SK-N-SH (cell line): ENCODE measurements around the gene ZDHHC11. TPM values are rescaled to one million over a fixed set of nuclear protein-coding genes. Genes with fewer than 3 reads are reported as not detected.
"Not testable (repeated sequence)": the region's sequence is repeated elsewhere in the genome, so short reads cannot be mapped to it uniquely, and the experiment has no call there.

Experiments used
- CTCF ChIA-PET: fragments of 300-600, 350-600 bp; formaldehyde crosslinking; extraction: SDS; loops from one replicate; lab custom pipeline; 2021; lab: Yijun Ruan, JAX
- POLR2A ChIA-PET: fragments of 350-600 bp; sonication (Branson Sonifier 250); formaldehyde crosslinking; extraction: SDS; loops from one replicate; lab custom pipeline; 2020; ENCODE audit warnings: antibody characterized with exemption, inconsistent platforms; lab: Yijun Ruan, JAX
- DNase-seq: peaks from one replicate; pipeline ENCODE4 v3.0.0; 2012
- H2AFZ ChIP-seq: fragments of 200-600 bp; sonication (generic); 2 replicates; pipeline ENCODE4 v1.8.1; 2016; ENCODE audit warnings: antibody characterized with exemption, mild to moderate bottlenecking, low read depth
- H3F3A ChIP-seq: fragments of 200-600 bp; sonication (generic); replicated peaks from 2 replicates; pipeline ENCODE3; 2016; ENCODE audit warnings: antibody characterized with exemption, mild to moderate bottlenecking; ENCODE audit not compliant: insufficient read depth
- H3K27ac ChIP-seq, 2 experiments: fragments of 200-500 bp in 1 of 2; fragments of 200-600 bp in 1 of 2; sonication (Bioruptor generic) in 1 of 2; sonication (generic), shearing (Covaris generic) in 1 of 2; 2 replicates each; pipeline versions ENCODE4 v1.5.1 to v1.6.1; 2014 to 2016; ENCODE audit warnings: low read depth in 2 of 2, inconsistent platforms in 1 of 2, low read length in 1 of 2, mild to moderate bottlenecking in 1 of 2, mixed read lengths in 1 of 2
- H3K27me3 ChIP-seq: fragments of 200-600 bp; sonication (generic), shearing (Covaris generic); 2 replicates; pipeline ENCODE4 v1.6.1; 2016; ENCODE audit warnings: mixed run types; ENCODE audit not compliant: insufficient read depth
- H3K36me3 ChIP-seq, 2 experiments: fragments of 200-500 bp in 1 of 2; fragments of 200-600 bp in 1 of 2; sonication (Bioruptor generic) in 1 of 2; sonication (generic) in 1 of 2; replicated peaks in 1 of 2; 2 replicates each; pipeline versions ENCODE3 to v1.5.1; 2014 to 2016; ENCODE audit warnings: low read length in 1 of 2, mild to moderate bottlenecking in 1 of 2; ENCODE audit not compliant: insufficient read depth in 2 of 2, control insufficient read depth in 1 of 2
- H3K4me1 ChIP-seq, 2 experiments: fragments of 200-500 bp in 1 of 2; fragments of 200-600 bp in 1 of 2; sonication (Bioruptor generic) in 1 of 2; sonication (generic), shearing (Covaris generic) in 1 of 2; 2 replicates each; pipeline versions ENCODE4 v1.5.1 to v1.6.1; 2014 to 2016; ENCODE audit warnings: low read depth in 1 of 2, low read length in 1 of 2, mixed run types in 1 of 2; ENCODE audit not compliant: insufficient read depth in 2 of 2, control insufficient read depth in 1 of 2
- H3K4me2 ChIP-seq: fragments of 200-600 bp; sonication (generic), shearing (Covaris generic); 2 replicates; pipeline ENCODE4 v1.6.1; 2017; ENCODE audit warnings: mixed run types
- H3K4me3 ChIP-seq, 2 experiments: fragments of 200-500 bp in 1 of 2; fragments of 200-600 bp in 1 of 2; sonication (Bioruptor generic) in 1 of 2; sonication (generic), shearing (Covaris generic) in 1 of 2; 2 replicates each; pipeline versions ENCODE4 v1.5.1 to v1.8.1; 2014 to 2016; ENCODE audit warnings: low read depth in 2 of 2, inconsistent platforms in 1 of 2, low read length in 1 of 2, mild to moderate bottlenecking in 1 of 2, mixed read lengths in 1 of 2, moderate library complexity in 1 of 2
- H3K79me2 ChIP-seq: fragments of 200-600 bp; sonication (generic); 2 replicates; pipeline ENCODE4 v1.8.1; 2017; ENCODE audit warnings: mild to moderate bottlenecking; ENCODE audit not compliant: insufficient read depth
- H3K9ac ChIP-seq: fragments of 200-600 bp; sonication (generic); 2 replicates; pipeline ENCODE4 v1.6.1; 2017; ENCODE audit warnings: mixed run types
- H3K9me2 ChIP-seq: fragments of 200-600 bp; sonication (generic); 2 replicates; pipeline ENCODE4 v1.6.1; 2017; ENCODE audit warnings: mixed run types
- H3K9me3 ChIP-seq: fragments of 200-600 bp; sonication (generic); 2 replicates; pipeline ENCODE4 v1.6.1; 2017; ENCODE audit warnings: mixed run types, mild to moderate bottlenecking, moderate library complexity
- H4K20me1 ChIP-seq: fragments of 200-600 bp; sonication (generic); 2 replicates; pipeline ENCODE4 v1.6.1; 2017; ENCODE audit warnings: mild to moderate bottlenecking, mixed run types; ENCODE audit not compliant: insufficient read depth
- CTCF ChIP-seq: fragments of 200-600 bp; sonication (generic); IDR thresholded peaks from 2 replicates; pipeline ENCODE4 v1.6.1; 2017; ENCODE audit warnings: antibody characterized with exemption, mild to moderate bottlenecking, moderate library complexity
- EZH2phosphoT487 ChIP-seq: fragments of 200-600 bp; sonication (generic); IDR thresholded peaks from 2 replicates; pipeline ENCODE4 v1.6.1; 2017; ENCODE audit warnings: low read depth, mixed run types, mild to moderate bottlenecking, antibody characterized with exemption, moderate library complexity, borderline replicate concordance
- FOXJ3 ChIP-seq: sonication (generic); formaldehyde crosslinking; IDR thresholded peaks from 2 replicates; pipeline ENCODE4 v1.5.1; 2020; ENCODE audit warnings: mild to moderate bottlenecking, missing genetic modification reagents
- FOXM1 ChIP-seq: IDR thresholded peaks from 2 replicates; pipeline ENCODE4 v1.4.0; 2012; ENCODE audit warnings: low read depth, mild to moderate bottlenecking
- GATA2 ChIP-seq: sonication (generic); formaldehyde crosslinking; IDR thresholded peaks from 2 replicates; pipeline ENCODE4 v1.5.0; 2020; ENCODE audit warnings: mild to moderate bottlenecking, missing genetic modification reagents
- JUND ChIP-seq: IDR thresholded peaks from 2 replicates; pipeline ENCODE4 v1.4.0; 2012
- MAX ChIP-seq: IDR thresholded peaks from 2 replicates; pipeline ENCODE4 v1.4.0; 2012; ENCODE audit warnings: low read depth
- MEF2A ChIP-seq: IDR thresholded peaks from 2 replicates; pipeline ENCODE4 v1.4.0; 2012; ENCODE audit warnings: low read depth, borderline replicate concordance
- POLR2AphosphoS5 ChIP-seq: IDR thresholded peaks from 2 replicates; pipeline ENCODE4 v1.6.1; 2012; ENCODE audit warnings: low read depth, low read length
- RAD21 ChIP-seq: IDR thresholded peaks from 2 replicates; pipeline ENCODE4 v1.6.1; 2012; ENCODE audit warnings: mild to moderate bottlenecking, low read length
- RFX5 ChIP-seq: IDR thresholded peaks from 2 replicates; pipeline ENCODE4 v1.6.1; 2012; ENCODE audit warnings: mild to moderate bottlenecking, improper control_type of control experiment, low read length
- RXRA ChIP-seq: IDR thresholded peaks from 2 replicates; pipeline ENCODE4 v1.4.0; 2012; ENCODE audit warnings: low read depth, mild to moderate bottlenecking, borderline replicate concordance
- TEAD4 ChIP-seq: IDR thresholded peaks from 2 replicates; pipeline ENCODE4 v1.4.0; 2012; ENCODE audit warnings: mild to moderate bottlenecking, borderline replicate concordance; ENCODE audit not compliant: insufficient read depth
- USF1 ChIP-seq: IDR thresholded peaks from 2 replicates; pipeline ENCODE4 v1.4.0; 2012; ENCODE audit warnings: low read depth, borderline replicate concordance
- USF2 ChIP-seq: fragments of 150-350 bp; IDR thresholded peaks from 2 replicates; pipeline ENCODE4 v1.6.1; 2017; ENCODE audit warnings: antibody characterized with exemption, low read length, low read depth, borderline replicate concordance
- YY1 ChIP-seq: IDR thresholded peaks from 2 replicates; pipeline ENCODE4 v1.4.0; 2012; ENCODE audit warnings: low read depth, mild to moderate bottlenecking
- WGBS: methylation state at CpG from one replicate; pipeline ENCODE4 v1.1.6; 2017; ENCODE audit warnings: low lambda C conversion rate; 5-methylcytosine and 5-hydroxymethylcytosine counted together
- polyA plus RNA-seq, 3 experiments: library from polyadenylated mRNA; depleted of rRNA; stranded (reverse); fragments of >200 nt; gene quantifications; 2 replicates each; pipeline ENCODE4 v1.2.3, GENCODE V29; 2012

ZDHHC11 gene
- polyA plus RNA-seq, 1 of the 3 experiments (the other 2 are of a cell fraction) = 0.76 TPM

GRCh38 chr5:763397-763796 is 87.4 kb downstream of the ZDHHC11 start:
- no peaks in the 10 kb centered on the region for H3F3A ChIP-seq
- ChIA-PET CTCF (no interaction called here), POLR2A (no interaction called here)
- no peaks in the 10 kb centered on the region for H3K79me2 ChIP-seq
- TF ChIP-seq USF2 = no peak
- TF ChIP-seq RXRA = no peak
- no peak for TF ChIP-seq JUND
- TF ChIP-seq YY1 = no peak
- no peak for TF ChIP-seq MEF2A
- no peak for TF ChIP-seq MAX
- no peak for TF ChIP-seq FOXJ3
- TF ChIP-seq RAD21 = no peak
- TF ChIP-seq FOXM1 = no peak
- no peak for TF ChIP-seq TEAD4
- no peak for TF ChIP-seq EZH2phosphoT487
- TF ChIP-seq GATA2 (CRISPR knock-in tag) = no peak
- TF ChIP-seq CTCF = no peak
- no peak for TF ChIP-seq USF1
- TF ChIP-seq RFX5 = no peak
- TF ChIP-seq POLR2AphosphoS5 = no peak
- H3K9me3 ChIP-seq = no peaks in the 10 kb centered on the region
- H2AFZ ChIP-seq = no peak overlapping the region
- no peaks in the 10 kb centered on the region for H3K36me3 ChIP-seq
- H3K27ac ChIP-seq = no peak overlapping the region
- H3K4me2 ChIP-seq = no peak overlapping the region
- H3K9me2 ChIP-seq = no peaks in the 10 kb centered on the region
- WGBS = 30% methylated on average over 5 of the region's 5 CpGs
- no peaks in the 10 kb centered on the region; the same call in 1 of the 2 replicates for H3K27me3 ChIP-seq
- no peak overlapping the region for H3K4me3 ChIP-seq
- DNase-seq = peak; percentile 26
- H3K9ac ChIP-seq = no peak overlapping the region
- H3K4me1 ChIP-seq = peaks cover 0 to 4% of the 10 kb centered on the region in 2 experiments; a peak in 1 of 4 replicates
- H4K20me1 ChIP-seq = no peaks in the 10 kb centered on the region

GRCh38 chr5:762996-763395 is 87.8 kb downstream of the ZDHHC11 start:
- POLR2A ChIA-PET, H3K79me2 ChIP-seq, H3K27ac ChIP-seq, H3K36me3 ChIP-seq, H3K4me2 ChIP-seq, H3K4me1 ChIP-seq, H3K9ac ChIP-seq, H3K9me3 ChIP-seq, H3K27me3 ChIP-seq, H3F3A ChIP-seq, H3K4me3 ChIP-seq, H4K20me1 ChIP-seq, H3K9me2 ChIP-seq, H2AFZ ChIP-seq, CTCF ChIA-PET, DNase-seq: not testable (repeated sequence)
- 56% methylated on average over 8 of the region's 8 CpGs for WGBS
